HPDE6-E6E7 (cell line): ENCODE data around the gene HIVEP1.

Source experiments
- DNase-seq: peaks from one replicate; pipeline ENCODE4 v3.0.0; 2011; ENCODE audit warnings: missing footprints; ENCODE audit errors: extremely low spot score

Gene HIVEP1

GRCh38 chr6:12189150-12189549, 177.0 kb downstream of the HIVEP1 start:
- DNase-seq = no peak

- DNase-seq = no peak
Measured at GRCh38 chr6:12189661-12190060, 177.5 kb downstream of the HIVEP1 start.

- DNase-seq = no peak
Measured at GRCh38 chr6:12190252-12190651, 178.1 kb downstream of the HIVEP1 start.

- no peak for DNase-seq
Measured at GRCh38 chr6:12196326-12196936, 184.3 kb downstream of the HIVEP1 start.

GRCh38 chr6:12198851-12199250, 186.7 kb downstream of the HIVEP1 start:
- DNase-seq = no peak

GRCh38 chr6:12200015-12200564, 188.0 kb downstream of the HIVEP1 start:
- no peak for DNase-seq

- DNase-seq = no peak
Measured at GRCh38 chr6:12200761-12201160, 188.6 kb downstream of the HIVEP1 start.

- no peak for DNase-seq
Measured at GRCh38 chr6:12203001-12203400, 190.9 kb downstream of the HIVEP1 start.

GRCh38 chr6:12208190-12208589, 196.1 kb downstream of the HIVEP1 start:
- peak; percentile 40 for DNase-seq

- DNase-seq = no peak
Measured at GRCh38 chr6:12208673-12209072, 196.6 kb downstream of the HIVEP1 start.
